NT2/D1 (cell line): ENCODE data around the gene BCL2L12.

Experiments used
- SUZ12 ChIP-seq: IDR thresholded peaks from 2 replicates; pipeline ENCODE4 v1.6.1; 2011; ENCODE audit not compliant: insufficient read length, insufficient read depth; ENCODE audit errors: extremely low read depth
- YY1 ChIP-seq: IDR thresholded peaks from 2 replicates; pipeline ENCODE4 v1.6.1; 2011; ENCODE audit not compliant: insufficient read length, insufficient read depth
- ZNF274 ChIP-seq: IDR thresholded peaks from 2 replicates; pipeline ENCODE4 v1.6.1; 2011; ENCODE audit warnings: mild to moderate bottlenecking, low read depth, low read length

- TF ChIP-seq ZNF274: no peak
- no peak for TF ChIP-seq SUZ12
- TF ChIP-seq YY1: no peak
Observed at GRCh38 chr19:49716154-49716553, 50.4 kb downstream of the BCL2L12 start.
